CD4-positive, alpha-beta T cell treated with Interleukin-1 beta for 1 hour (primary cell): ENCODE measurements around the gene KCNN1.

ENCODE experiments used
- DNase-seq, 2 donors: peaks; one replicate each; pipeline ENCODE4 v3.0.0-alpha.2; 2020 to 2022

The KCNN1 gene

DNA sequence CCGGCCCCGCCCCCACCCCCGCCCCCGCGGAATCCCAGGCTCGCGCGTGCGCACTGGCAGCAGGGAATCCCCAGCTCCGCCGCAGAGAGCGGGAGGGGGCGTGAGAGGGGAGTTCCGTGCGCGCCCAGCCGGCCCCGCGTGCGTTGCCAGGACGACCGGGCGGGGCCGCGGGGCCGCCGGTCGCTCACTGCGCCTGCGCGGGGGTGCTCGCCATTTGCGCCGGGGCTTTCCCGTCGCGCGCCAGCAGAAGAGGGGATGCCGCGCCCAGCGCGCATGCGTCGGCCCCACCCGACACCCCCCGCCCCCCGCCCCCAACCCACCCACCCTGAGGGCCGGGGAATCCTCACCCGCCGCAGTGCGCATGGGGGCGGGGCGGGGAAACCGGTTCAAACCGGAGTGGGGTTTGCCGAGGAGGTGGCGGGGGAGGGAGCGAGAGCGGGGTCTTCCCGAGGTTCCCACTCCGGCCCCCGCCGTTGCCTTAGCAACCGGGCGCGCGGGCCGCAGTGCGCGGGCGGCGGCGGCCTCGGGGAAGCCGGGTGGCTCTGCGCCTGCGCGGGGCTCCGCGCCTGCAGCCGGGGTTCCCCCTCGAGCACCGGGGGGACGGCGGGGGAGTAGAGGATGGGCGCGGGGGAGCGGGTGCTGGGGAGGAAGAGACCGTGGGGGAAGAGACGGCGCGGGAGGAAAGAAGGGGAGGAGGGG is 18.9 kb upstream of the KCNN1 start:
- DNase-seq: peak; percentile 96 to 98

DNA sequence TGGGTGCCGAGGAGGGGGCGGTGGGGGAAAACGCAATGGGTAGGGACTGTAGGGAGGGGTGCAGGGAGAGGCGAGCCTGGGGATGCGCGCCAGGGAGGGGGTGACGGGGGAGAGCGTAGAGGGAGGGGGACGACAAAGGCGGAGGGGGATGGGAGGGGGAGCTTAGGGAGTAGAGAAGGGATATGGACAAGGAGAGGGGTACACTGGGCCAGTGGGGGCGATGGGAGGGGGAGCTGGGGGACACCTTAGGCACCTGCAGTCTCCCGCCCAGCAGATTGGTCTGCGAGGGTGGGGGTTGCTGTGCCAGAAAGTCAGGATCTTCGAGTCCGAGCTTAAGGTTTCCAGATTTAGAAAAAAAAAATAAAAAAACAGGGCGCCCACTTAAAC is 18.4 kb upstream of the KCNN1 start:
- no peak for DNase-seq

DNA sequence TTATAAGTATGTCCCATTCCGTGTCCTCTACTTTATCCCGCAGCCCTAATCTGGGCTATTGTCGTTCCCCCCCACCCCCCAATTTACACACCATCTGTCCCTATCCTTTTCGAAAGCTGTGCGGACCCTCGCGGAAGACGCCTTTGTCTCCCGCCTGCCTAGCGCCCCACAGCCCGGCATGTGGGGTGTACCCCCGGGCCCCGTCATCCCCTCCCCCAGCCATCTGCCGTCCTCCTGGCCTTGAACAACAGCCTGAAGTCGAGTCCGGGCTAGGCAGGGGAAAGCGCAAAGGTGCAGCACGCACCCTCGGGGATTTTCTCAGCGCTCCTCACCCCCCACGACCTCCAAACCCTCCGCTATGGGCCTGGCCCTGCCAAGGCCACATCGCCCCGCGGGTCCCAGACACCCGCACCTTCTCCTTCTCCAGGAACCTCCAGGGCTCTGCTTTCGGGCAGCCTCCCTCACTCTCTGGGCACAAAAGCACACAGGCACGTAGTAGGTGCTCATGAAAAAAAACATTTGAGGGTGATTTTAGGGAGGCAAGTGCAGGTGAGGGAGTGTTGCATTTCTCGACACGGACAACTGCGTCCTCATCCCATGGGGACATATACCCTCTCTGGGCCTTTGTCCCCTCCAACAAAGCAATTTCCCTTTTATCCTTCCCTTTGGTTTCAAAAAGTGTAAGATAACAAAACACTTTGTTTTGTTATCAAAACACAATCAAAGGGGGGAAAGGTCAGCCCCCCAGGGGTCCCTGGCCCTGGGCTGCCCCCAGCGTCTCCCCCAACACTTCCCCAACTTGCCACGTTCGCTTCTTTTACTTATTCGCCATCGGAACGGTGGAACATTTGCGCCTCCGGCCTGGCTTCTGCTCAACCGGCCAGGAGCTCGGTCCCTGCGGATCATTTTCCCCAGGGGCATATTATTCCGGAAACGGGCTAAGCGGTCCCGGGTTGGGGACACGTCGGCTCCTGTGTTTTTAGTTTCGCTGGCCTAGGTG is 17.7 kb upstream of the KCNN1 start:
- DNase-seq: peak in 1 of 2 donors; percentile 19

DNA sequence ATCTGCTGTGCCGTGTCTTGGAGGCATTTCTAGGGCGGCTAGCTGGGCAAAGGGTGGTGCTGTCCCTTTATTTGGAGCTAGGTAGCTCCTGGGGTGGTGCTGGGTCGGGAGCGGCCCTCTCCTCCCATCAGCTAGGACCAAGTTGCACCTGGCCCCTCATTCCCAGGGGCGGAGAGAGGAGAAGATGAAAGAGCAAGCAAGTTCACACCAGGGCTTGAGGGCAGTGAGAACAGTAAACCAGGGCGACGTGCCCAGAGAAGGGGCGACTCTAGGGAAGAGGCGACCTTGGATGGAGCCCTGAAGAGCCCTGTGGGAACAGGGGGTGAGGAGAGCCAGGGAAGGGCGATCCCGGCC is 17.0 kb upstream of the KCNN1 start:
- no peak for DNase-seq

DNA sequence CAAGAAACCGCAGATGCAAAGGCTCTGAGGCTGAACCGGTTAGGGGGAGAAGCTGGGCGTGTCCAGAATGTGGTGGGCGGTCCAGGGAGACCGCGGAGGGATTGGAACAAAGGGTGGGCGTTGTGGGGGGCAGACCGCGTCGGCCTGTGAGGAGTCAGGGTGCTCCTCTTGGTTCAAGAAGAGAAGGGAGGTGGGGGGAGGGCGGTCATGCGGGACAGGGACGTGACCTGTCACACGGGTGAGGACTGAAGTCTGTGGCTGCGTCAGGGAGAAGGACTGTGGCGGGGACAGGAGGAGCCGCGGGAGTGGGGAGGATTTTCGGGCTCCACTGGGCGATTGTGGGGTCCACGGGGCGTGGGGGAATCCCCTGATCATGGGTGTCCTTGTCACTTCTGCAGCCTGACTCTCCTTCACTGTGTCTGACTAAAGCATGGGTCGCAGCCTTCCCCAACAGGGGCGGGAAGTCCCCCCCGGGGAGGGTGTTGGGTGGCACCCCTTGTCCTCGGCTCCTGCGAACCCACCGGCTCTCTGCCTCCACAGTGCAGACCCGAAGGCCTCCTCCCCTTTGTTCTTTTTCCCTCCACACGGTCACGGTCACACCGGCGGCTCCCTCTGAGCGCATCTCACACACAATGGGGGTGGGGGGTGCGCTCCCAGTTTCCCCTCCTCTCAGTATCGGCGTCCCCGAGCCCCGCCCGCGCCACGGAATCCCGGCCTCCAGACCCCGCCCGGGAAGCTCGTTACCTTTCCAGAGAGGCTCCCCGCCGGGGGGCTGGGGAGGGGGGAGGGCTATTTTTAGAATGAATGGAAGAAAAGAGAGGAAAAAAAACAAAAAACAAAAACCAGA is 16.4 kb upstream of the KCNN1 start:
- DNase-seq: peak; percentile 65 to 69

DNA sequence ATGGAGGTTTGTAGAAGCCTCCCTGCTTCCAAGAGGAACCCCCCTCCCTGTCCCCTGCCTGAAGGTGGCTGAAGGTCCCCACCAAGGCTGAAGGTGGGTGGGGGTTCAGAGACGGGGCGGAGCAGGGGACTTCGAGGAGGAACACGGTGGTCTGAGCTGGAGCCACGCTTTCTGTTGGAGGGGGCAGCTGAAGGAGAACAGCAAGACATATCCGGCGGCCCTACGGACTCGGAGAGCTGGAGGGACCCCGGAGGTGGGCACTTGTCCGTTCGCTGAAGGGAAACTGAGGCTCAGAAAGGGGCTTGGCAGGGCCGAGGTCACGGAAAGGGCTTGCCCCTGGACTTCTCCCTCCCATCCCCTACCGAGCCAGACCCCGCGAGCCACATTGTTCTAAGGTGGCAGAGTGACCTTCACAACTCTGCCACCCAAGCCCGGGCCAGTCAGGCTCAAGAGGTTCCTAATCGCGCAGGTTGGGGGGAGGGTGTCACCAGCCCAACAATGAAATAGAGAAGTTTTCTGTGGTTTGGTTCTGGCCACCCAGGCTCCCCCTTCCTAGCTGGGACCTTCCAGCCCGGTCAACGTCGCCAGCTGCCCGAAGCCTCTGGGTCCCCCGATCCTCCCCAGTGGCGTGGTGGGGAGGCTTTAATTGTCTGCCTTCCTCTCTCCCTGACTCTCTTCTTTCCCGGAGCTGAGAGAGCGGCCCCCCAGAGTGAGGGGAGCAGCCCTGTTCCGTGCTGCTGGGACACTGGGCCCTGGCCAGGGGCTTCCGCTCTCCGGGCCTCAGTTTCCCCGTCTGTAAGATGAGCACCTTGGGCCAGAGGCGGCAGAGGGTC is 15.5 kb upstream of the KCNN1 start:
- peak in 1 of 2 donors; percentile 44 for DNase-seq

DNA sequence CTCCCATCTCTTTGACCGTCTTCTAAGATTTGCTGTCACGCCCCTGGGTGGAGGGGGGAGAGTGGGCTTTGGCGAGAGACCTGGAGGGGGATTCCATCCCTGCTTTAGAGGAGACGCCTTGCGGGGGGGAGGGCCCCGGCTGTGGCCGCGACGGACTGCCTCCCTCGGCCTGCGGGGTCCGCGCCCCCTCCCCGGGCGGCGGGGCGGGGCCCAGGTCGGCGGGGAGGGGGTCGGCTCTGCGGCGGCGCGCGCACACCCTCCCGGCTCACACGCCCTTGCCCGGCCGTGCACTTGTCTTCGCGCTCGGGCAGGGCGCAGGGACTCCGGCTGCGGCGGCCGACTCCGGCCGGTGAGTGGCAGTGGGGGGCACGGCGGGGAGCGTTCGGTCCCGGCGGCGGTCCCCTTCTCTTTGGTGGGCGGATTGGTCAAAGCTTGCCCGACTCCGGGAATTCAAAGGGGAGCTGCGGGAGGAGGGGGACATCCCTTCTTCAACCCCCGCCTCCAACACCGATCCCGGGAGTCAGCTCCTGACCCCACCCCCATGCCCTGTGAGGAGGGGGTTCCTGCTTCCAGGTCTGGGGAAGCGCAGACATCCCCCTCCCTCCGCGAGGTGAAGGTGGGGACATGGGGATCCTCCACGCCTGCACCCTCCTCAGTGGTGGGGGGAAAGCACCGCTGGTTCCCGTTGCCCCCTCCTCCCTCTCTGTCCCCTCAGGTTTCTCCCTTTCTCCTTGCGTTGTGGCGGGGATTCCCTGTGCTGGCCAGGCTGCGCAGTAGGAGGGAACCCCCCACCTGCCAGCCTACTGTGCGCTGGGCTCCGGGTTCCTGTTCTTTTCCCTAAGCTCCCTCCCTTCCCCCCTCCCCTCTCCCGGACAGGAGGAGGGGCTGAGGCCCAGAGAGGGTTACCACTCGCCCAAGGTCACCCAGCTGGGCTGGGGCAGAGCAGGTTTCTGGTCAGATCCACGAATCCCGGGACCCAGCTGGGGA is 14.6 kb upstream of the KCNN1 start:
- peak; percentile 13 to 38 for DNase-seq

DNA sequence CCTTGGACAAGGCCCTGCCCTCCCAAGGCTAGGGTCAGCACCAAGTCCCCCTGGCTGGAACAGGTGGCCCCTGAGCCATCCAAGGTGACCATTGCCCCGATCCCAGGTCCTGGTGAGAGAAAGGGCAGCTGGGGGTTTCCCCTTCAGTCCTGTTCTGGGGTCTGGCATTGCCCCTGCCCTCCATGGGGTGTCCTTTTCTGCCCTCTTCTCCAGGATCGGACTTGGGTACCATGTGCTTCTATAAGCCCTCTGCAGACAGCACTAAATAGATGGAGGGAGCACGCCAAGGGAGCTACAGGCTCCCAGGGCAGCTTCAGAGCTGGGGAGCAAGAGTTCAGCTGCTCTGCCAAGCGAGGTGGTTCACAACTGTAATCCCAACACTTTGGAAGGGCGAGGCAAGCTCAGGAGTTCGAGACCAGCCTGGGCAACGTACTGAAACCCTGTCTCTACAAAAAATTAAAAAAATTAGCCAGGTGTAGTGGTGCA is 13.5 kb upstream of the KCNN1 start:
- no peak for DNase-seq

DNA sequence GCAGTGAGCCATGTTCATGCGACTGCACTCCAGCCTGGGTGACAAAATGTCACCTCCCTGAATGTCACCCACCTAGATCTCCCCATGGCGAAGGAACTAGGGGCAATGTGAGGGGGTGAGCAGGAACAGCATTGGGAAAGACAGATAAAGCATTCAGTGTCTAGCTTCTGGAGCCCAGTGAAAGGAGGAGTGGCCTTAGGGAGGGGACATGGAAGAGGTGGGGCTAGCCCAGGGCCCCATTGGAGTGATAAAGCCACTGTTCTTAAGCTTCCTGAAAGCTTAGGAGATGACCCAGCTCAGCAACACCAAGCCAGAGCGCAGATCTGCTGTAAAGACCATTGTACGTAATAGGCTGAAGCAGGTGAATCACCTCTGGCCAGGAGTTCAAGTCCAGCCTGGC is 13.0 kb upstream of the KCNN1 start:
- no peak for DNase-seq

DNA sequence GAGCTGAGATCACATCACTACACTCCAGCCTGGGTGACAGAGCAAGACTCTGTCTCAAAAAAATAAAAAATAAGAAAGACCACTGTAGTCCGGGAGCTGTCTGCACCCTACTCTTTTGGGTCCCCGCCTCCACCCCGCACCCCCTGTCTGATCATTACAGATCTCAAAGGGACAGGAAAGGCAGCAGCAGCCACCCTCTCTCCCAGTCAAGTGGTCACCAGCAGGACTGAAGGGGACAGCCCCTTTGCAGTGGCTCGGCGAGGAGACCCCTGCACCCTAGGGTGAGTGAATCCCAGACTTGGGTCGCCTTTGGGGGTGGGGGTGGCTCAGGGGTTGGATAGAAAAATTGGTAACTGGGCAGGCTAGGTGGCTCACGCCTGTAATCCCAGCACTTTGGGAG is 12.5 kb upstream of the KCNN1 start:
- no peak for DNase-seq

DNA sequence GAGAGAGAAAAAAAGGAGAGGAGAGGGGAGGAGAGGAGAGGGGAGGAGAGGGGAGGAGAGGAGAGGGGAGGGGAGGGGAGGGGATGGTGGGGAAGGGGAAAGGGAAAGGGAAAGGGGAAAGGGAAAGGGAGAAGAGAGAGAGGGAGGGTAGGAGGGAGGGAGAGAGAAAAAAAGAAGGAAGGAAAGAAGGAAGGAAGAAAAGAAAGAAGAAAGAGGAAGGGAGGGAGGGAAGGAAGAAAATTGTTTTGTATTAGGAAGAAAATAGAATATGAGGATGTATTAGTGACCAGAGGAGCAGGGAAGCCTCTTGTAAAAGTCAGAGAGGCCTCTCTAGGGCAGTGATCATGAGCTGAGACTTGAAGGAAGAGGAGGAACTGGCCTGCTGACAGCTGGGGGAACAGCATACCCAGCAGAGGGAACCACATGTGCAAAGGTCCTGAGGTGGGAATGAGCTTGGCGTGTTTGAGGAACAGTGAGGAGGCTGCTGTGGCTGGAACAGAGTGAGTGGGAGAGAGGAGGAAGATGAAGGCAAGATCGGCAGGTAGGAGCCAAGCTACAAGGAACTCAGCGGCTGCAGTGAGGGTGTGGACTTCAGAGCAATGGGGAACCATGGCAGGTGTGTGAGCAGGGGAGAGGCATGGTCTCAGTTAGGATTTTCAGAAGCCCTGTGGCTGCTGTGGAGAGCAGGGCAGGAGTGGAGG is 9.6 kb upstream of the KCNN1 start:
- DNase-seq: no peak

DNA sequence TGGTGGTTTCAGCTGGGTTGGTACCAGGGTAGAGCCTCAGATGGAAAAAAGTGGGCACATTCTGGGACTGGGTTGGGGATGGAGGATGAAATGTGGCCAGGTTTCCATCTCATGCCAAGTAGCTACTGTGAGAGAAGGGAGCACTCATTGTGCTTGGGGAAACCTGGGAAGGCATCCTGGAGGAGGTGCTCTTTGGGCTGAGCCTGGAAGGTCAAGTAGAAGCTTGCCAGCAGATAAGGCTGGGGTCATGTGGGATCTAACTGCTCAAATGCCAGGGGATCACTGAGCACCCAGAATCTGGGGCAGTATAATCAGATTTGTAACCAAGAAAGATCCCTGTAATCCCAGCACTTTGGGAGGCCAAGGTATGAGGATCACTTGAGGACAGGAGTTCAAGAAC is 9.0 kb upstream of the KCNN1 start:
- no peak for DNase-seq

DNA sequence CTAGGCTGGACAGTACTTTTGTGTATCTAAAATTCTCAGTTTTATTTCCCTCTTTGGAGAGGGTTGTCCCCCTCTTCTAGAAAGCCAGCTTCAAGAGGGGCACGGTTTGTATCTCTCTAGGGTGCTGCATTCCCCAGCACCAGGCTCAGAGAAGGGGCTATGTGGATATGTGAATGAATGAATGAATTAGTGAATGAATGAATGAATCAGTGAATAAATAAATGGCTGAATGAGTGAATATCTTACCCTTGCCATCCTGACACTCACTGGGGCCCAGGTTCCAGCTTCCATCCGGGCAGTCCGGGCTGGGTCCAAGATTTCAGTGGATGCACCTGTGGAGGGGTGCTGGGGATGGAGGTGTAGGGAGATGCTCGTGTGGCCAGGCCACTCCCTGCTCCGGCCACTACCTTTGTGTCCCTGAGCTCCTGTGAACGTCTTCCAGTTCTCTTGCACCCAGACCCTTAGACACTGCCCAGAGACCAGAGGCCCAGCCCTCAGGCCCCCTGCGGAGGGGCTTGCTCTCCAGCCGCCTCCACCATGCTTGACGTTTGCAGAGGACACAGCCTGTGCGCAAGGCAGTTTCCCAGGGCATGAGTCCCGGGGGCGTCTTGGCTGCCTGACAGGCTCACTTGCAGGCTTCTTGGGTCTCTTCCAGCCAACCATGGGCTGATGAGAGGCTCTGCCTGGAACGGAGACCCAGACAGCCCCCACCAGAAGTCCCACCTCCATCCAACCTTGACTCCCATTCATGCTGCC is 2.8 kb upstream of the KCNN1 start:
- DNase-seq: no peak

DNA sequence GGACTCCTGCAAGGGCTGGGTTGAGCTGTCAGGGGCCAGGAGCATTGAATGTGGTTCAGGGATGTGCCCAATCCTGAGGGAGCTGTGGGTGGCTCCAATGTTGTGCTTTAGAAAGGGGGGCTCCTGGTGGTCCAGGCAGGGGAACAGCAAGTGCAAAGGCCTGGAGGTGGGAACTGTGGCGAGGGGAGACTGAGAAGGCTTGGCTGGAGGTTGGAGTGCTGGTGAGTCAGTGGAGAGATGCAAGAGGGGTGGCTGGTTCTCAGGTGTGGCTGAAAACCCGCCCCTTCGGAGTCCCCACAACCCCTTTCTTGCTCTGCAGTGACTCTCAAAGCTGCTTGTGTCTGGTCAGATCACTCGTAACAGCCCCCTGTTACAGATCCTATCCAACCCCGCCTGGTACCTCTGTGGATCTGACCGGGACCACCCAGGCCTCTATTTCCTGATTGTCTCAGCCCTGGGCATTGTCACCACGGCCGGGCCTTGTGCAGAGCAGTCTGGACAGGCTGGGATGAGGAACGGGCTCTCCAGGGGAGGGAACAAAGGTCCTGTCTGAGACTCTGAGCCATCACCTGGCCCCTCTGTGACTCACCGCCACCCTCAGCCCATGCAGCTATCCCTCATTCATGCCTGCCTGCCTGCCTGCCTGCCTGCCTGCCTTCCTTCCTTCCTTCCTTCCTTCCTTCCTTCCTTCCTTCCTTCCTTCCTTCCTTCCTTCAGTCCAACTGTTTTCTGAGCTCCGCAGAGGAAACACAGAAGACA is 1.4 kb upstream of the KCNN1 start:
- DNase-seq: no peak

DNA sequence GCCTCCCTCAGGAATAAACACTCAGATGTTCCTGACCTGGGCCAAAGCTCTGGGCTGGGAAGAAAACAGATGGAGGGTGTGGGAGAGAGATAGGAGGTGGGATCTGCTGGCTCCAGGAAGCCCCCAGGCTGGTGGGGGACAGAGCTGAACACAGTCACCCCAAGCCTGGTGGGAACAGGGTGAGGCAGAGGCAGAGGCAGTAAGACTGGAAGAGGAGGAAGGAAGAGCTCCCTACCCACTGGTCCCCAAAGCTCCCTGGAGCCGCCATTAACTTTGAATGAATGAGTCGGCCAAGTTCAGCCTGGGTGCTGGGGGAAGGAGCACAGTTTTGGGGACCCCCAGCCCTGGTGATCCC is 801 bp upstream of the KCNN1 start:
- DNase-seq: no peak

DNA sequence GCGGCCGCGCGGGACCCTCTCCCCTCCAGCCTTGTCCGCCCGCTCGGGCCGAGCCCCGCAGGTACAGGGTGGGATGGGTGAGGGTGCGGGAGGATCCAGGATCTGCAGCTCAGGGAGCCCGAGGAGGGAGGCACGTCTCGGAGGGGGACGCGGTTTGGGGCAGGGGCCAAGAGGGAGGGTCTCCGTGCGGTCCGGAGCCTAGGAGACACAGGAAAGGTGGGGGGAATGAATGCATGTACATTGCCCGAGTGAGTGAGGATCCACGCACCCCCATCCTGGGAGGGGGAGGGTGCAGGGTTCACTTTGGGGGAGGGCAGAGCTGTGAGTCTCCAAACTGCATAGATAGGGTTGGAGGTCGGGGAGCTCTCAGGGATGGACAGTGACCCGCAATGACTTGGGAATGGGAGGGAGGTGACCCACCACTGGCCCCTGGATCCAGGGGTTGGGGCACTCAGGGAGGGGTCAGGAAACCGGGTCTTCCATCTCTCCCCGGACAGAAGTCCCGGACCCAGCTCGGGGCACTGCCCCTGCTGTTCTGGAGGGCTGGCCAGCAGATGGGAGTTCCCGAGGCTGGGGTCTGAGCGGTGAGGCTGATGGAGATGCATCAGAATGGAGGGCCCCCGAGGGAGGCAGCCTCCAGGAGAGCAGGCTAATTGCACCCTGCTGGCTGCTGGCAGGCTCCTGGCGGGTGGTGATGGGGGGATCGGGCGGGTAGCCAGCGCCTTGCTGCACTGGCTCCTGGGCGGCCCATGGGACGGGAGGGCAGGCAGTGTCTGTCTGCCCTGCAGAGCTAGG is 547 bp downstream of the KCNN1 start:
- DNase-seq: no peak

DNA sequence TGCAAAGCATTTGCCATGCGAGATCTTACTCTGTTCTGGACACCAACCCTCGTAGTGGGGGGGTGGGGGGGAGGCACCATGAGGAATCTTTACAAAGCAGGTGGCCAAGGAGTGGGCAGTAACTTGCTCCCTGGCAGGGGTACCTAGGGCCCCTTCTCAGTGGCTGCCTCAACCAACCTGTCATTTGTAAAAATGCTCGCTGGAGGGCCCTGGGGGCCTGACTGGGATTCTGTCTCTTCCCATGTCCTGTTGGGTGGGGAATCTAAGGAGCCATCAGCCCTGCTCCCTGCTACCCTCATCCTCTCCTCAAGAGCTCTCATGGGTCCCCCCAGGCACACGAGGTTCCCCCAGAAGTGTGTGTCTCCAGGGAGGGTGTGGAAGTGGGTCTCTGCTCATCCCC is 1.5 kb downstream of the KCNN1 start:
- DNase-seq: no peak
